ENCODE results near the gene NDUFAF2.

NDUFAF2 gene

DNA sequence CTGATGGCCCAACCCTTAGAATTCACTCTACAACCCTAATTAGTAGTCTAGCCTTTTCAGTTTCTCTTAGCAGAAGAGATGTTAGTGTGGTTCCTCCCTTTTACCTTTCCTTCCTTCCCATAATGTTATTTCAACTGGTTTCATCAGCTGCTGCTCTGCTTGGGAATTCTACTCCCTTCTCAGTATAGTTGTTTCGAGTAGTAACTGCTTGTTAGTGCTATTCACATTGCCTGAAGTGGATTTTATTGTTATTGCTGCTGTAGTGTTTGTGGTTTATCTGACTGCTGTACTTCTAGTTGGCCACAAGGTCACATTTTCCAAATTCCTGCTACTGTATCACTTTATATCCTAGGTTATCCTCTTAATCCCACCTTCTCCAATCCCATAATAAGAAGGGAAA, 187.6 kb downstream of the NDUFAF2 start:
- DNase-seq: no peak

DNA sequence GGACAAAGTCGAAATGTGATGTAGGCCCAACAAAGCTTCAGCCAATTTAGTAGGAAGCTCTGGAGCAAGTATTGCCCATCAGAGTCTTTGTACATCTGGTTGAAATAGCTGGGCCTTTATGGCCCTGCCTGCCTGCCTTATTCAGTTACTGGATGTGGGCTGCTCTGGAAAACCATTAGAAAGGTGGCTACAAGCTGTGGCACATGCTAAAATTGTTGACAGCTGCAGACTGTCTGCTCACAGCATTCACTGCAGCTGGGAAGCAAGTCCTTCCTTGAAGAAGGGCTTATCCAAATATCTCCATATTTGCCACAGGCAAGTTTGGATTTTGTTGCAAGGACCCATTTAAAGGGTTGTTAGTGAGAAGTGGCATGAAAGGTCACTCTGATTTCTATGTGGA, 192.8 kb downstream of the NDUFAF2 start:
- no peak for DNase-seq

DNA sequence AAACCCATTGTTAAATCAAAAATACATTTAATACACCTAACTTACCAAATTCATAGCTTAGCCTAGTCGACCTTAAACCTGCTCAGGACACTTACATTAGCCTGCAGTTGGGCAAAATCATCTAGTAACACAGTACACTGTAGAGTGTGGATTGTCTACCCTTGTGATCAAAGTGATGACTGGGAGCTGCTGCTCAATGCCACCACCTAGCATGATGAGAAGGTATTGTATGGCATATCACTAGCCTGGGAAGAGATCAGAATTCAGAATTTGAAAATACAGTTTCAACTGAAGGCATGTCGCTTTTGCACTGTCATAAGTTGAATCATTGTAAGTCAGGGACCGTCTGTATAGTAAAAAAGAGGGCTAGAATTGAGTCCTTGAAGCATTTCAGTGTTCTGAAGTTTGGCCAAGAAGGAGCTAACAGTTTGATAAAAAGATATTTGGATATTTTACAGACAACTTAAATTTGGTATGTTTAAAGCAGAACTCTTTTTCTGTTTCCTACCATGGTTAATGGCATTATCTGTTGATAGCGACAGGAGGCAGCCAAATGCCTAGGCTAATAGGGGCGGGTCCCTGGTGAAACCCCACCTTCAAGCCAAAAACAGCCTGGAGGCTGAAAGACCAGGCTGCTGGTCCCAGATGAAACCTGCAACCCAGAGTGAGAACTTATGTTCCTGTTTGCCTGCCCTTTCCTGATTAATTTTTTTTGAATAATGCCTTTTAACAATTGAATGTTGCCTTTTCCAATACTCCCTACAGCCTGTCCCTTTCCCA, 194.3 kb downstream of the NDUFAF2 start:
- peak; percentile 5 for DNase-seq

DNA sequence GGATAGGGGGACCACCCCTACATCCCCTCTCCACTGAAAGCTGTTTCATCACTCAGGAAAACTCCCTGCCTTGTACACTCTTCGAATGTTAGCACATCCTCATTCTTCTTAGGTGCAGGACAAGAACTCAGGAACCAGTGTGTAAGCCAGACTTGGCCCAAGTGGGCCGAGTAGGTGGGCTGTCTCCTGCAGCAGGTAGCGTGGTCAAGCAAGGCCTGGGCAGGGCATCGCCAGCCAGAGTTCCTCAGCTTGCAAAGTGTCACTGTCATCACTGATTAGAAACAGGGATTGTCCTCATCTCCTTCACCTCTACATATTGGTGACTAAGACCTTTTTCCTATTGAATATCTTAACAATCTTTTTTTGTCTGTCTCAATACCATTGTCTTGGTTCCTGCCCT, 194.9 kb downstream of the NDUFAF2 start:
- no peak for DNase-seq

DNA sequence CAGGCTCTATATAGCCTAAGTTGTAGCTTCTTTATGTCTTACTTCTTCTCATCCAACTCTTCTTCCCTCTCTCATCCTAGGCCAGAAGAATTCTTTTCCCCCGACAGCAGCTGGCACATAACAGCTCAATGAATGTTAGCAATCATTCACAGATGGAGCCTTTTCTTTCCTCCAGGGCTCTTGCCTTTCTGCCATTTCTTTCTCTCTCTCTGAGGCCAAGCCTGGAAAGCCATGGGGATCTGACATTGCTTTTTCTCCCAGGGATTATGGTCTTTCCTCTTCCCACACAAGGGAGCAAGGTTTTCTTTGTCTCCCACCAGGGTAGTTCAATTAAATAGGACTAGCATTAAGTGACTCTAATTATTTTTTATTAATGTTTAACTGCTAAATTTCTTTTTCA, 196.8 kb downstream of the NDUFAF2 start:
- no peak for DNase-seq

DNA sequence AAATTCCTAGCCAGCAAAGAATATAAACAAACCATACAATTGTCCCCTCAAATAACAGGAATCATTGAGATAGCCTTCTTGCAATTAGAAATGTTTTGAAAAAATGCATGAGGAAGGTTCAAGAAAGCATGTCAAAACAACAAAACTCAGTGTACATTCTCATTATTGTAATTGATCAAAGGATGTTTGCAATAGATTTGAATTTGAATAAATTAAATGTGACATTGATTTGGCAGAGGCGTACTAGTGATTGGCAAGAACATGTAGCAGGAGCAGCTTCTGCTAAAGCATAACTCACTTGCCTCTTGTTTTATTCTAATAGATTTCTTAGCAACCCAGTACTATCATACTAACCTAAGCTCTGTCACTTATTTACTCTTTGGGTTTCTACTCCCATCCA, 197.4 kb downstream of the NDUFAF2 start:
- DNase-seq: no peak

DNA sequence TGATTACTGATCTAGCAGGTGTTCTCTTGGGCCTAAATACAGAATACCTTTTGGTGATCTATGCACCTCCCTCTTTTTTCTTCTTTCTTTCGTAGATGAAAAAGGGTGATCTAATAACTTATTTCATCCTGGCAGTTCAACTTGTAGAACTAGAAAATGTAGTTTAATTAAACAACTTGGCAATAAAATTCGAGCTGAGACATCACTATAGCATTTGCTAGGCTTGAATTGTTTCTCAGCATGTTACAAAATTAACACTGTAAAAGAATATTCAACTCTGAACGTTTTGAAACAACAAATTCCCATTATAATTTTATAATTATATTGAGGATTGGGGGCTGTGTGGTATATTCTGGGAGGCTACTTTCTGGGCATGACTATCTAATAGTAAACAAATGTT, 197.8 kb downstream of the NDUFAF2 start:
- DNase-seq: no peak

DNA sequence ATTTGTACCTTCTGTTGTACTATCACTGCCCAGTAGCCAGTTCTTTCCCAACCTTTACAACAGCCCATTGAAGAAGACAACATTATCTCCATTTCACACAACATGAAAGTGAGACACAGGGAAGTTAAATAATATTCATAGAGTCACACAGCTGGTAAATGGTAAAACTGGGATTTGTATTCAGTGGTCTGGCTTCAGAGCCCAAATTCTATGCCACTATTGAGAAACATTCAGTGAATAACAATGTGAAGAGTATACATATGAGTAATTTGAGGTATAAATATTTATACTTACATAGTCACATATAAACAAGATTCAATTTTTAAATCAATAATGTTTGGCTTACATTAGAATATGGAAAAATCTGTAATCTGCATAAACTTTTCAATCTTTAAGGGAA, 203.5 kb downstream of the NDUFAF2 start:
- DNase-seq: no peak

DNA sequence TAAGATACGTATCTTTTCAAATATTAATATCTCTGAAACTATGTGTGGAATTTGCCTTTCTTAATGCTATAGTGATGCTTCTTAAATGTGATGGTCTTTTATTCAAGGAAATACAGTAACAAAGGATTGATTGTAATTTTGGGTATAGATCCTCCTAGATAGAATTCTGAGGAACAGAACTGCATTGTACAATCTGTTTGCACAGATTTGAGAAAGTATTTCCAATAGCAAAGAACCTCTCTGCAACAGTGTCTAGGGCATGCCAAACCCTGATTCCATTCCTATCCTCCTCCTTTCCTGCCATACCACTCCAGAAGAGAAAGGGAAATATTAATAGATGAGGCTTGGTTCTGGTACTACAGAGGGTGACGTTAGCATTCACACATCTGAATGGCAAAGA, 206.9 kb downstream of the NDUFAF2 start:
- no peak for DNase-seq

DNA sequence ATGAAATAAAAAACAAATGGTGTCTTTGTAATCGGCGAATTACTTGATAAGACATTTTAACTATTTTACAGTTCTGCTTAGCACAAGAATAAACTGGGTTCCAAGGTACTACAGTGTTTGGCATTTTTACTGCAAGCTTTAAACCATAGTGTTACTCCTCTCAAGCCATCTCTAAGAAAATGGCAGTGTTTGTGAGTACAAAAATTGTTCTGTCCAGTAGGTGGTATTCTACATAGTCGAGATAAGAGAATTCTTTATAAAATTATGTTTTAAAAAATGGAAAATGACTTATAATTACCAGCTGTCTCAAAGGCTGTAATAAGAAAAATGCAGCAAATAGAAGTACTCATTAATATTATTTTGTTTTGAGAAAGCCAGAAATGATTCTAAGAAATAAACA, 214.1 kb downstream of the NDUFAF2 start:
- no peak for DNase-seq

DNA sequence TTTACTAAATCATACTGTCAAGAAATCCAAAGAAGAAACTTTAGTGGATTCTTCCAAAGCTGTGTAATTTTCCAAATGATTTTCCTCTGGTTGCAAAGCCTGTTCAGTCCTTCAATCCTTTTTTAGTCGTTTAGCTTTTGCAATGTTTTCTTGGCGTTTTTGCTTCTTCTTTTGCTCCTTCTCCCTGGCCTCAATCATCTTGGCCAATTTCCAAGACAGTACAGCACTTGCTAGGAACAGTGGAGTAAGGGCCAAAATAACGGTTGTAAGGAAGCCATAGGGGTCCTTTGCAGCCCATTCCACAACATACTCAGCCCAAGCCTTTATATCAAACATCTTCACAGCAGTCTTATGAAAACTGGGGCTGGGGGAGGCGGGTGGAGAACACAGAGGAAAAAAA, 214.8 kb downstream of the NDUFAF2 start:
- no peak for DNase-seq

DNA sequence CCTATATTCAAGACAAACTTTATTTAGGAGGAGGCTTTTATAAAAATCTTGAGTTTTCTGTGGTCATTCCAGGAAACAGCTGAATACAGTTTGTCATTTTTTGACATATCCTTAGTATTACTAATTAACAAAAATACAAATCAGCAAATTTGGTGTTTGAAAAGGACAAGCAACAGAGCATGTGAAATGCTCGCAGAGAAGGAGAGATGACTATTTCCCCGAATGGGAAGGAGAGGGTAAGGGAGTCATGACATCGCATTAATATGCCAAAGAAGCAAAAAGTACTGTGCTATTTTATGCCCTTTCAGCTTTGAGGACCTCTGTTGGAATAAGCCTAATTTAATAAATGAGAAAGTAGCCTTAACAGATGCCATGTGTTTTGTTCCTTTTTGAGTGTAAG, 215.5 kb downstream of the NDUFAF2 start:
- DNase-seq: no peak

DNA sequence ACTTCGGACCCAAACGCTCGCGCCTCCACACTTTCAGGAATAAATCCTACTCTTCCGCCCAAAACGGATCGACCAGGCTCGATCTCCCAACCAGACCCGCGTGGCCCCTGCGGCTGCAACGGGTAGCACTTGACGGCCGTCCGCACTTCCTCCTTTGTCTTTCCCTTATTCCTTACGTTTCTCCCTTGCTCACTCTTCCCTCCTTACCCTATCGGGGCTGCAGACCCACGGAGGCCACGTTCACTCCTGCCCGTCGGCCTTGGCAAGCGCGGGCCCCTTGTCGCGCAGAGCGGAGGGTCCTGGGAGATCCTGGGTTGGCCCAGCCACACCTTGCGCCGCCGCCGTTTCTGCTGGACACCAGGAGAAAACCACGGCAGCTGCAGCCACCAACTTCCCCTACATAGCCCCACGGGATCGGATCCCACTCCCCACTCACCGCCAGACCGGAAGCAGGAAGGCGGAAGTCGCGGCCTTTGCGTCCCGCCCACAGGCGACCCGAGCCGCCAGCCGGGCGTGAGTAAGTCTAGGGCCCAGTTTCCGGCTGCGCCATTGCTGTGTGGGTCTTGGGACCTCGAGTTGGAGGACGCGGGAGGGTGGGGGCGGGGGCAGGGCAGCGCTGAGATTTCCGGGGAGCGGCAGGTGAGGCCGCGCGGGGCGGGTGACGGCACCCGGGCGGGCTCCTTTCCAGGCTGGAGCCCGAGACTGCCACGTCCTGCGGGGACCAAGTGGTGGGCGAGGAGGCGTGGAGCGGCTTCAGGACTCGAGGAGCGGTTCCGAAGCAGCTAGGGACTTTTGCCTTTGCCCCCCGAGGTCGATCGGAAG, 217.2 kb downstream of the NDUFAF2 start, which contains the start of gene SMIM15:
Gene SMIM15 (minus strand): TSS at position 459 of the 822 bp plus-strand sequence. CDS start 2,297 bp downstream, outside the sequence.
- no peak for DNase-seq

DNA sequence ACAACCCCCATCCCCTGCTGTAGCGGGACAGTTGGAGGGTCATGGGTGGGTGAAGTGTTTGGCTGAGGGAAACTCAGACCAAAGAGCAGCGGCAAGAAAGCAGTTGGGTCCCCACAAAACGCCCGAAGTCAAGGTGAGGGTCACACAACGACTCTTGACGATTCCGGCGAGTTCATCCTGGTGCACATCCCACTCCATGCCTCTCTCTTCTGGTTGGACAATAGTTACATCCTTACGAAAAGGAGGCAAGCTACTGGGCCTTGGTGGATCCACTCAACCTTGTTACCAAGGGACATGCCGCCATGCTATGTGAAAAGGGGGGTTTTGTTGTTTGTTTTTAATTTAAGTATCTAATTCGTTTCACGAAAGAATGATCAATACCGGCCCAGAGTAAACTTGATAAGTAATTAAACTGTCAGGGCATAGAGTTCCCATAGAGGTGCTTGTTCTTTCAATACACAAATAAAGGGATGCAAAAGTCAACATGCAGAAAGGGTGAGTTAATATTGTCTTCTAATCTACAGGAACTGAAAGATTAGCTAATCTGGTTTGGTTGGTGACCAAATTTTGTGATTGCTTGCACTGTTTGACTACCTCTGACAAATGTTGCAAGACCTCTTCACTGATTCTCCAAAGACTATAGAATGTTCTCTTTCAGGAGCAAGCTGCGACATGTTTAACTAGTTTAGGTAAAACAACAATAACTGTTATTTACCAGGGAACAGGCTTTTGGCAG, 218.0 kb downstream of the NDUFAF2 start:
- DNase-seq: no peak

DNA sequence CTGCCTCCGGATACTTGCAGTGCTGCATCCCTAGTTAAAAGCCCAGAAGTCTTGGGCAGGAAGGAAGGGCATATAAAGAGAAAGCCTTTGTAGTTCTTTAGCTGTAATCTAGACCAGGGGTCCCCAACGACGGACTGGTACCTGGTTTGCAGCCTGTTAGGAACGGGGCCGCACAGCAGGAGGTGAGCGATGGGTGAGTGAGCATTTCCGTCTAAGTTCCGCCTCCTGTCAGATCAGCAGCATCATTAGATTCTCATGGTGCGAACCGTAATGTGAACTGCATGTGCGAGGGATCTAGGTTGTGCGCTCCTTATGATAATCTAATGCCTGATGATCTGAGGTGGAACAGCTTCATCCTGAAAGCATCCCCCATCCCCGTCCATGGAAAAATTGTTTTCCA, 218.9 kb downstream of the NDUFAF2 start:
- DNase-seq: no peak

DNA sequence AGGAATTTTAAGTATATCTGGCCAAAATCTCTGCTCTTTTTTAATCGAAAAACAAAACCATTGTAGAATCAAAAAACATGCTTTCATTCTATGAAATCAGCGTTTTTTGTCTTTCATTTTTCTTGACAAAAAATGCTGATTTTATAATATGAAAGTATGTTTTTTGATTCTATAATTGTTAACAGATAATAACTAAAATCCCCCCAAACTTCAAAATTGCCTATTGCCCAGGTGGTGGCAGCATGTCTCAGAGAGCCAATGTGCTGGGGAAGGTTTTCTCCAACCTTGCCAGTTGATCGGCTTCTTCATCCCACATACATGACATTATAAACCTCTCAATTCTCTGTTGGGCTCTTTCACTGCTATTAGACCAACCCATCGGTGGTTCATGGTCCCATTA, 222.4 kb downstream of the NDUFAF2 start:
- DNase-seq: peak; percentile 37

DNA sequence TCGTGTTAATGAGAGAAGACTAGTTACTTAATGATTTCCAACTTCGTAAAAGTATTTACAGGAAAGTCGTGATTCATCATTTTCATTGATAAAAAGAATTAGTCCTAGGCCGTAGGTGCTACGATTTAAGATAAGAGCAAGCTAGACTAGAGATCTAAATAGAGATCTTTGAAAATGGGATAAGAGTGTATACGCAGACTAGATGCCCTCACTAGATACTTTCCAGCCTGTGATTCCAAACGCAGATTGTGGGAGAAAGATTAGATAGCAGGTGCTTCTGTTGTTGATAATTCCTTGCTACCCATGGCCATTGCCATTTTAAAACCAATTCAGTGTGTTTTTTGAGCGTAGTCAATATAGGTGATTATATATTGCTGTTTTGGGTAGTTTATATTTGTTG, 223.9 kb downstream of the NDUFAF2 start:
- no peak for DNase-seq

DNA sequence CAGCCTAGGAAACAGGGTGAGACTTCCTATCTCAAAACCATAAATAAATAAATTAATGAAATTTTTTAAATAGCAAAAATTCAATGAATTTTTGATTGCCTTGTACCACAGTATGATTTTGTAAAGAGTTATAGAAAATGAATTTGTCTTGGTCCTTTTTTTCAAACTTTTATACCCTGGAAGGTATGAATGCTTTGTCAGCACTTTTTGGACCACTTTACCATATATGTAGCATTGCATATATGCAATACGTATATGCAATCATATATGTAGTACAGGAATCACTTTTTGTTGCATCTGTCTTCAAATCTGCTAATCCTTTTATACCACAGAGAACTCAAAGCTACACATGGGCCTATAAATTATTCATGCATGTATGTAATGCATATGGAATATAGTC, 226.5 kb downstream of the NDUFAF2 start:
- no peak for DNase-seq

DNA sequence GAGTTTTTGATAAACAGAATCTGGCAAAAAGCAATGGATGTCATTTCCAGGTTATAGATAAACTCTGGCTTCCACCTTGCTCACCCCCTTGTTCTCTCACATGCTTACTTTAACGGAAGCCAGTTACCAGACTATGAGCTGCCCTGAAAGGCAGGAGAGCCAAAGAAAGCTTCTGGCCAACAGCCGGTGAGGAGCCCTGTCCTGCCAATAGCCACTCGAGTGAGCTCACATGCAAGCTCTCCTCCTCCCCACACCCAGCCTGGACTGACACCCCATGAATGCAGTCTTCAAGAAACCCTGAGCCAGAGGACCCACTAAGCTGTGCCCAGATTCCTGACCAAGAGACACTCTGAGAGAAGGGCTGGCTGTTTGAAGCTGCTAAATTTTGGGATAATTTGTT, 231.6 kb downstream of the NDUFAF2 start:
- DNase-seq: no peak

DNA sequence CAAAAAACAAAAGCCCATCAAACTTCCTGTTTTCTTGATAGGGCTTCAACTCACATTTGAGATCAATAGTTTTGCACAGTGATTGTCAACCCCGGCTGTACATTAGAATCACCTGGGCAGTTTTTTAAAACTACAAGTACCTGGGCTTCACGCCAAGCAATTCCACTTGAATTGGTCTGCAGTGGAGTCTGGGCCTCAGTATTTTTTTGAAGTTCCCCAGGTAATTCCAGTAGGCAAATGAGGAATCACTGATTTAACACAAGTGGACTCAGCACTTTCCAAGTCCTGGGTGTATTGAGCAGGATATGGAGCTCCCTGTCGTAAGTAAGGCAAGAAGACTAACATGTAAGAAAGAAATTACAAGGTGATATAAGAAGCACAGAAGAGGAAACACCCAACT, 232.1 kb downstream of the NDUFAF2 start:
- DNase-seq: no peak

DNA sequence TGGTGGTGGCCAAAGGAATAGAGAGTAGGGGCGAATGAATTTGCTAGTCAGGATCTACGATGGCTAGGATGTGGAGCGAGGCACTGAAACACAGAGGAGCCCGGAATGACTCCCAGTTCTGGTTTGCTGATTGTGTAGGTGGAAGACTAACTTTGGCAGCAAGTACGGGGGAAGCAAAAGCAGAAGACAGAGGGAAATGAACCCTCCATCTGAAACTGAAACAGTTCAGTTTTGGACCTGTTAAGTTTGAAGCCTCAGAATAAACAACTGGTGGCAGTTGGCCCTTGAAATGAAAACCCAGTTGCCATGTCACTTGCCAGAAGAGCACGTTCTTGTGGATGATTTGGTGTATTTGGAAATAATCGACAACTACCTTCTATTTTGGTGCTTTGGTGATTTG, 232.7 kb downstream of the NDUFAF2 start:
- DNase-seq: no peak

DNA sequence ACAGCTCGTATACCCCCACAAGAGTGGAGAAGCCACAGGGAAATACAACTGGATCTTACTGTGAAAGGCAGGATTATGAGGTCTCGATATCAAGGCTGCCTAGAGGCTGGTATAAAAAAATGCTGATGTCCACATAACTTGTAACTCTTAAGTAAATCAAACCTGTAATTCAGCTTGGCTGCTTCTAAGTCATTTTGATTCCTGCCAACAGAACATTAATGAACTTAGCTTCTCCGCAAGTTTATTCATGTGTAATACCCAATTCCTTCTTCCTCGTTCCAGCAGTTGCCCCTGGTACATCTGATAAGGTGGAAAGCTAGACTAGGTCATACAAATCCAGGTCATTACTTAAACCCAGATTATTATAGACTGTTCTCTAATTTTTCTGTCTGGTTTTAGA, 233.7 kb downstream of the NDUFAF2 start:
- no peak for DNase-seq

DNA sequence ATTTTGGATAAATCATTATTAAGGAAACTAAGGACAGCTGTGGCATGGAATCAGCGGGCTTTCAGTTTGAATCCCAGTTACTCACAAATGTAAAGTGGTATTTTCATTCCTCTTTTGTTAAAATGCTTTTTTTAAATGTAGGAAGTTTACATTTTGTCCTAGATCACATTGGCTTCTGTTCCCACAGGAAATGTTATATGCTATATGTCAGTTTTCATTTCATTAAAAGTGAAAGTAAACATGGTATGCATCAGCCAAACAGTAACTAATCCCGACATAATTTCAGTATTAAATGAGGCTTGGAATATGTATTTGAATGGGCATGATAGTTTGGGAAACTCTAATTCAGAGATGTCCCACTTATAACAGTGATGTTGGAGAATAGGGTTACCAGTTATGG, 235.9 kb downstream of the NDUFAF2 start:
- no peak for DNase-seq

DNA sequence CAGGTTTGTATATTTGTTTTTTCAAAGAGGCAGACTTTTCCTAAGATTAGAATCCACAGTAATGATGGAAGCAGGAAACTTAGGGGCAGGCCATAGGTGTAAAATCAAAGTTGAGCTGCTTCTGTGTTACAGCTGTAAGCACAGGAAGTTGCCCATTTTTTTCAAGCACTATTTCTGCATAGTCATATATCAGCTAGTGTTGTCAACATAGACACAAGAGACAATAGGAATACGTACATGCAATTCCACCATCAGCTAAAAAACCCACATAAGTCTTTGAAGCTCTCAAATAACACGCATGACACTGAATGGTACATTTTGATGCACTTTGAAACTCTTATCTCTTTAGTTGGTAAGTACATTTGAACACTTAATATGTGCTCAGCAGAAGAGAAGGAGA, 237.4 kb downstream of the NDUFAF2 start:
- DNase-seq: peak; percentile 1

Measured in GDM1 (cell line).